Measurements from ENCODE around the gene LAMB1. TPM values are rescaled to one million over a fixed set of nuclear protein-coding genes. Genes with fewer than 3 reads are reported as not detected.
"Not testable (repeated sequence)": the region's sequence is repeated elsewhere in the genome, so short reads cannot be mapped to it uniquely, and the experiment has no call there.

LAMB1 gene
- total RNA-seq, 1 donor from 2014 or later, result 35.0 TPM

DNA sequence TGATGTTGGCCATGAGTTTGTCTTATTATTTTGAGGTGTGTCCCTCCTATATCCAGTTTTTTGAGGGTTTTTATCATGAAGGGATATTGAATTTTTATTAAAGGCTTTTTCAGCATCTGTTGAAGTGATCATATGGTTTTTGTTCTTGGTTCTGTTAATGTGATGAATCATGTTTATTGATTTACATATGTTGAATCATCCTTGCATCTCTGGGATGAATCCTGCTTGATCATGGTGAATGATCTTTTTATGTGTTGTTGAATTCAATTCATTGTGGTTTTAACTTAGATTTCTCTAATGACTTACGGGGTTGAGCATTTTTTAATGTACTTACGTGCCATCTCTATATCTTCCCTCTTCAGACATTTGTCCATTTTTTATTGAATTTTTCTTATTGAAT lies 89.1 kb downstream of the LAMB1 start:
- ATAC-seq, result no peak

GRCh38 chr7:107911981-107912380 lies 91.0 kb downstream of the LAMB1 start:
- ATAC-seq, result no peak

DNA sequence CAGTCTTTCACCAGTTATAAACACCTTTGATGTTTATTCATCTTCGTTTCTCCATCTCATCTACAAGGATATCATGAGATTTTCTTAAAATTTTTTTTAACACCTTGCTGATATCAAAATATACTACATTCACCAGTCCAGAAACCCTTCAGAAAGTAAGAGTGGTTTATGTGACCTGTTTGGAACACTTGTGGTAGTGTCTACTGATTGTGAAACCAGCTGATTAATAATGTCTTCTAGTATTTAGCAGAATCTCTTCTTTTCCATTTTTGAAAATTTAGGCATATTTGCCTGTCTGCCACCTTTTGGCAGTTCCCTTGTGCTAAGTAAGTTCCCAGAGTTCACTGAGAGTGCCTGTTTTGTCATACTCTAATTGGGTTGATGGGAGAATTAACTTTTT lies 93.5 kb downstream of the LAMB1 start:
- no peak for ATAC-seq

DNA sequence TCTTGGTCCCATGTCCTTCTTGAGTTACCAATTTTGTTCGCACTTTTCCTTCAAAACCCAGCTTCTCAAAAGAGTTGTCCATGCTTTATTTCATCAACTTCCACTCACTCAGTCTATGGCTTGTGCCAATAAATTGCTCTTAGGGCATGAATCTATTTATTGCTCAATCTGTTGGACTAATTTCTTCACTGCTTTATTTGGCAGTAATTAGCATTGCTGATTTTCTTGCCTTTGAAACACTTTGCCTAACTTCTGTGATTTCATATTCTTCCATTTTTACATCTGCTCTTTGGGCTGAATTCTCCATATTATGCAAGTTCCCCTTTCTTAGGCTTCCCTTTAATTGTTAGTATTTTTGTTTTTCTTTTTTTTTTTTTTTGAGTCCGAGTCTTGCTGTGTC lies 95.2 kb downstream of the LAMB1 start:
- no peak for ATAC-seq

DNA sequence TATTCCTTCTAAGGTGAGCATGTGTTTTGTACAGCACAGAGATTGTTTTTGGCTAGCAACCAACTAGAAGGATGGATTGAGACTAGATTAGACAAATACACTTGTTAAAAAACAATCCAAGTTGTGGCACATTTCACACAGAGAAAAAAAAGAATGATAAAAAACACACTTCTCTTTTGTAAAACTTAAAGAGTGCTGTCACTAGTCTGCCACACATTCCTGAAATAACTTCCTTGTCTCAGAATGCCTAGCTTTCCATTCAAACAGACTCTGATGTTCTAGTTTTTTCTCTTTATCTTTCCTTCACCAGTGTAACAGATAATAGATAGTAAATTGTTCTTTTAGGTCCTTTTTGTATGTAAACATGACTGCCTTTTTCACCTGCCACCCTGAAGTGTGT lies 100.6 kb downstream of the LAMB1 start:
- no peak for ATAC-seq

- ATAC-seq, result no peak
Observed at GRCh38 chr7:107900496-107901015, 102.4 kb downstream of the LAMB1 start.

DNA sequence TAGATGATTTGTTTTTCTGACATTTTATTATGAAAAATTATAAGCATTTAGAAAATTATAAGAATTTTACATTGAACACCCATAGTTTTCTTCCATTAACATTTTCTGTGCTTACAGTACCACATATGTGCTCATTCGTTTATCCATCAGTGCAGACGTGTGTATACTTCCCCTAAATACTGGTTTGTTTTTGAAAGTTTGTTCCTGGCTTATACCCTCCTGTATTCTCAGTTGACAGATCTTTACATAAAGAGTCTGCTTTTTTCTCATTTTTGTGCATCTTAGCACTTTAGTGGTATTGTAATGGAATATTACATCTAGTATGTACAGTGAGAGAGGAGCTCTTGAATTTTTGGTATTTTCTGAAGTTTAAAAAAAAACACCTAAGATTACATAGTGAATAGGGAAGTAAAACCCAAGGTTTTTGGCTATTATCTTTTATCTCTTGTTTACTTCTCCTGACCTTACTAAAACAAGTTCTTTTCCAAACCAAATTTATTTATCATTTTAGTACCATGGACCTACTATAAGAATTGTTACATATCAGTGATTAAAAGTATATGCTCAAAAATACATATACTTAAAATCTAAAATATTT lies 103.9 kb downstream of the LAMB1 start:
- ATAC-seq, result no peak

DNA sequence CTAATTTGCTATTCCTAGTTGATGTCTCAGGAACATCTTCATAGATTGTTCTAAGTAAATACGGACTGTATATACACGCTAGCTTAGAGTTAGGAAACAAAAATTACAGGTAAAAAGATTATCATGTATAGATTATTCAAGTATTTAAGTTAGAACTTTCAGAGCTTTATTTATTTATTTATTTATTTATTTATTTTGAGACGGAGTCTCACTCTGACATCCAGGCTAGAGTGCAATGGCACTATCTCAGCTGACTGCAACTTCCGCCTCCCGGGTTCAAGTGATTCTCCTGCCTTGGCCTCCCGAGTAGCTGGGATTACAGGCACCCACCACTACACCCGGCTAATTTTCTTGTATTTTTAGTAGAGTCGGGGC lies 110.6 kb downstream of the LAMB1 start:
- ATAC-seq, result not testable (repeated sequence)

DNA sequence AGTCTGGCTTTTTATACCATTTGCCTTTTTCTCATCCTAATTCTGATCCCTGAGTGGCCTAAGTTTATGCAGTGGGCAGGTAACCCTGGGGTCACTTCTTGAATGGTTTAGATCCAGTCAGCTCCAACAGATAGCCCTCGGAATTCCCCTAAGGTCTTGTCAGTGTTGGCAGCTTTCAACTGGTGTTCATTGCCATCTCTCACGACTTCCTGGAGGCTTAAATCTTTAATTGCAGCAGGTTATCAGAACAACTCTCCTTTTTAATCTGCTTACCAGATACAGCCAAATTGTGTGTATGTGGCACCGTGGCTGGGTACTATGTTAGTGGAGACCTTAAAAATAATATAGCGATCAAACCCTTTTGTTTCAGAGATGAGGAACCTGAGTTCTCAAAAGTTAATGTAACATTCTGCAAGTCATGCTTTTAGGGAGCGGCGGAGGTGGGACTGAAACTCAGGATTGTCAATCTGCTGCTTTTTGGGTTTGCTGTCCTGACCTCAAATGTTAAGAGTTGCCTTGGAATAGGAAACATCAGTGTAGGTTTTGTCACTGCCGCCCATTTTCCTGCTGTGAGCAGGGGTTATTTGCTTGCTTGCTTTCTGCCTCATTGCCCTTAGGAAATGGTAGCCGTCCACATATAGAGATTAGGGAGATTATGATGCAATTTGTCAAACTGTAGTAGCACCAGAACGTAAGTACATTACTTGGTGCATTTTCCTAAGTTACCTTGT lies 111.2 kb downstream of the LAMB1 start:
- ATAC-seq, result no peak

DNA sequence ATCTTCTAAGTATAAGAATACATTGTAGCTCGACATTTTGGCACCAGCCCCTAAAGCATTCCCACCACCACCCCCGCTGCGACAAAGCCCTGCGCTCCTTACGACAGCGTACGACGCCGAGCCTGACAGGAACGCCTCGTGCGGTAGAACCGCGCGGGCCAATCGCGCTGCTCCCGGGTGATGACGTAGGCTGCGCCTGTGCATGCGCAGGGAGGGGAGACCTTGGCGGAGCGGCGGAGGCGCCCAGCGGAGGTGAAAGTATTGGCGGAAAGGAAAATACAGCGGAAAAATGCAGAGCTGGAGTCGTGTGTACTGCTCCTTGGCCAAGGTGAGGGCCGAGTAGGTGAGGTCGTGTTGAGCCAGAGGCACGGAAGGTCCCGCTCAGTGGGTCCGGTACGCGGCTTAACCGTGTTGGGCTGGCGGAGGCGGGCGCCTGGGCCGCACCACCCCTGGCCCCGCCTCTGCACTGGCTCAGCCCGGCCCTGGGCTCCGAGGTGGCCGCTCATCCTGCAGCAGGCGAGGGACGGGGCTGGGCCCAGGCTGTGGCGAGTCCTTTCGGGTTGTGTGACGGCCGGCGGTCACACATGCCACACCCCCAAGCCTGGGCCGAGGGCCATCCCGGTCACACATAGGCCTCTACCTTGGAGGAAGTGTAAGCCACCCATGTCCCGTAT lies 111.9 kb downstream of the LAMB1 start, which contains the start of gene DLD:
TSS of gene DLD (plus strand) at position 222 of the 674 bp plus-strand sequence. CDS start at position 290, 68 bp downstream.
- peak; percentile 99 for ATAC-seq

GRCh38 chr7:107890493-107890961 lies 112.4 kb downstream of the LAMB1 start:
- ATAC-seq, result peak; percentile 2

GRCh38 chr7:107889992-107890391 lies 113.0 kb downstream of the LAMB1 start:
- ATAC-seq, result no peak

DNA sequence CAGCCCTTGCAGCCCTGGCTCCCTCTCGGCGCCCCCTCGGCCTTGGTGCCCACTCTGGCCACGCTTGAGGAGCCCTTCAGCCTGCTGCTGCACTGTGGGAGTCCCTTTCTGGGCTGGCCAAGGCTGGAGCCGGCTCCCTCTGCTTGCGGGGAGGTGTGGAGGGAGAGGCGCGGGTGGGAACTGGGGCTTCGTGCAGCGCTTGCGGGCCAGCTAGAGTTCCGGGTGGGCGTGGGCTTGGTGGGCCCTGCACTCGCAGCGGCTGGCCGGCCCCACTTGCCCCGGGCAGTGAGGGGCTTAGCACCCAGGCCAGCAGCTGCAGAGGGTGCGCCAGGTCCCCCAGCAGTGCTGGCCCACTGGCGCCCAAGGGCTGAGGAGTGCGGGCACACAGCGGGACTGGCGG lies 115.1 kb downstream of the LAMB1 start:
- ATAC-seq, result not testable (repeated sequence)

DNA sequence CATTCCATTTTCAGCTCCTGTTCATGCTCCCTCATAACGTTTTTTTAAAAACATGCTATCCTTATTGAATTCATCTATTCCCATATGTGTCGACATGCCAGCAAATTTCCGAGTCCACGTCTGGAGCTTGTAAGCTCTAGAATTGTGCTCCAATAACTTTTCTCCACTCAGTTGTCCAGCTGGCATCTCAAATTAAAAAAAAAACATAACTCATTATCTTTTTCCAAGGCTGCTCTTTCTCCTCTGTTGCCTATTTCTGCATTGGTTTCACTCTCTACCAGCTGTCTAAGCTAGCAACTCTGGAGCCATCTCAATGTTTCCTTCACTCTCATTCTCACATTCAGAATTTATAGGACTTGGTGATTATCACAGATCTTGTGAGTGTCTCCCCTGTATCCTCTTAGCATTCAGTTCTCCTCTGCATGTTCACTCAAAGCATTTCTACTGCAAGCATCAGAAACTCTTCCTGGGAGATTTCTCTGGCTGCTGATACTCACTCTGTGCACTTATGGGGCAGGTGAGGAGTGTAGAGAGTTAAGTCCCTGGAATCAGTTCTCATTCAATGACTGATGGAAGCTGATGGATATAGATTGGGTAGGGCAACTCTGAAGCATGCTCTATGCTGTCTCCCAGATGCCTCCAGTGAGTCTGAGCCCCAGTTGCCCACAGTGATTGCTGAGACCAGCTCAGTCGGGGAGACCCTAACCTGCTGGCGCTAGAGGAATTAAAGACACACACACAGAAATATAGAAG lies 118.7 kb downstream of the LAMB1 start:
- ATAC-seq, result no peak

- ATAC-seq, result no peak
Observed at GRCh38 chr7:107882766-107883165, 120.2 kb downstream of the LAMB1 start.

DNA sequence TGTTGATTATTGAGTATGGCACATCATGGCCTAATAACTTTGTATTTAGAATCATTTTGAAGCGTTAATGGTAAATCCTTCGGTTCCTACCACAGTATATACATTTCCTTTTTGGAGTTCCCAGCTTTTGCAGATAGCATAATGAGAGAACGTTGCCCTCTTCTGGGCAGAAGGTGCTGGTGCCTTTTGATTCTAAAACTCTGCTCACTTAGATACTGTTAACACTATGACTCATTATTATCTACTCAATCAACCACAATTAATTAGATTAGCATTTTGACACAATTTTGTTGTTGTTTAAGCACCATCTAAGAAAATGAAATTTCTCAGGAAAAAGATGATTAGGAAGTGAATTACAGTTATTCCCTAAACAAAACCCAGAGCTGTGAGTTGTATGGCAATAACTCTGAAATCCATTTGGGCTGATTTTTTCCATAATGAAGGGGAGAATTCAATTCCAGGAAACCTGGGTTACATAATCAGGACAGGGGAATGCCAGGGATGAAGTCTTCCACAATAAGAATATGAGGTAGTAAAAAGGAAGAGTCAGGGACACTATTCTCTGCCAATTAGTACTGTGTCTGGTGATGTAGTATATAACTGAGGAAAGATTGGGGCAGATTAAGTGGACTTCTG lies 123.4 kb downstream of the LAMB1 start:
- ATAC-seq, result peak; percentile 88

GRCh38 chr7:107878636-107879035 lies 124.3 kb downstream of the LAMB1 start:
- ATAC-seq, result no peak

DNA sequence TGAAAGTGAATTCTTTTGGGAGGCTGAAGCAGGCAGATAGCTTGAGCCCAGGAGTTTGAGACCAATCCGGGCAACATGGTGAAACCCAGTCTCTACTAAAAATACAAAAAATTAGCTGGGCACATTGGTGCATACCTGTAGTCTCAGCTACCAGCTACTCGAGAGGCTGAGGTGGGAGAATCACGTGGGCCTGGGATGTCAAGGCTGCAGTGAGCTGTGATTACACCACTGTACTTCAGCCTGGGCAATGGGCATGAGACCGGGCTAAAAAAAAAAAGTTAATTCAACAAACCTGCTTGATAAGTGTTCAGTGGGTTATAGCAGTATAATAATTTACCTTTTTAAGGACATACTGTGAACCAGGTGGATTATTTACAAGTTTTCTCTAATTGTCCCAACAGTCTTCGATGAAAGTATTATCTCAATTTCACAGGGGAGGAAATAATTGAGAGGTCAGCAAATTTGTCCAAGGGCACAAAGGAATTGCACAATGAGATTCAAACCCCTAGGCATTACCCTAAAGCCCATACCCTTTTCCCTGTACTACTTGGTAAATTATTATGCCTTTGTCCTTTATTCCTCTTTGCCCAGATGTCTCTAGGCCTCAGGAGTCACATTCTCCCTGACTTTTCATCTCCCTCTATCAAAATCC lies 125.1 kb downstream of the LAMB1 start:
- no peak for ATAC-seq

DNA sequence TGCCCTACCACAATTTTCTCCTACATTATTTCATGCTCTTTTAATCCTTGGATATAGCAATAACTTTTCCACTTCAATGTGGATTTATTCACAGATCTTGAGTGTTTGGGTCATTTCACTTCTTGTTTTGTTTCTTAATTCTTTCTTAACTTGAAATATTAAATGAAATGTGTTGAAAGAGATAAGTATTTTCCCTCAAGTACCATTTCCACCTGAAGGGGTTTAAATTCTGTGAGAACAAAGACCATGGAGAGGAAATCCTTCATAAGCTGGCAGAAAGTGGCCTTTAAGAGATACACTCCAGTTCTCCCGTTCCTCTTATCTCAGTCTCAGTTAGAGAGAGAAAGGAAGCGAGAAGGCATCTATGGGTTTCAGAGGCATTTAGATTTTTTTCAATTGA lies 126.0 kb downstream of the LAMB1 start:
- ATAC-seq, result no peak

GRCh38 chr7:107874605-107875446 lies 128.1 kb downstream of the LAMB1 start:
- peak; percentile 82 for ATAC-seq

DNA sequence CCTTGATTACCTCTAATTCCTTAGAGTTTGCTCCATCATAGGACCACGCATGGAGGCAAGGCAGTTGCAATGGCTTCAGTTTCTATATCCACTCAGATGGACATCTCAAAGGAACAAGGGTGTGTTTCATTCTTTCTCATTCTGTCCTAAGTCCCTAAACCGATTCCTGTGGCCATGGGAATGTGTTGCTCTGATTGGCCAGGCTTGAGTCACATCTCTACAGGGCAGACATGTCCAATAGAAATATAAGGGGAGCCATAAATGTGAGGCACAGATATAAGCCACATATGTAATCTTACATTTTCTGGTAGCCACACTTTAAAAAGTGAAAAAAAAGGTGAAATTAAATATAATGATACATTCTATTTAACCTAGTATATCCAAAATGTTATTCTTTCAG lies 128.8 kb downstream of the LAMB1 start:
- ATAC-seq, result no peak
